ENCODE measurements around the gene AGTR2. TPM values are rescaled to one million over a fixed set of nuclear protein-coding genes. Genes with fewer than 3 reads are reported as not detected.

The AGTR2 gene
- total RNA-seq, 1 donor from 2014 or later = not detected

- Histone ChIP-seq H3K4me3 (no peak overlapping the region), H3K4me1 (no peaks in the 10 kb centered on the region), H3K36me3 (no peaks in the 10 kb centered on the region), H3K27me3 (no peaks in the 10 kb centered on the region), H3K9me3 (no peaks in the 10 kb centered on the region), H3K27ac (no peak overlapping the region)
- no peak for DNase-seq (ENCODE audit: extremely low spot score in 2 of 2)
- intact Hi-C loops (cut with DNase I) = no loop called here
- TF ChIP-seq CTCF (IDR thresholded peaks at IDR 0.05) = no peak
- TF ChIP-seq POLR2AphosphoS5 (IDR thresholded peaks at IDR 0.05; ENCODE audit: insufficient read depth in 1 of 2, low read depth in 1 of 2) = no peak
- TF ChIP-seq POLR2A (IDR thresholded peaks at IDR 0.05) = no peak
These were observed 10.8 kb downstream of the AGTR2 start for GRCh38 chrX:116181300-116181699.

- no peaks in the 10 kb centered on the region for H3K36me3 ChIP-seq
- no peak overlapping the region for H3K27ac ChIP-seq
- no peak for TF ChIP-seq CTCF (IDR thresholded peaks at IDR 0.05)
- TF ChIP-seq POLR2AphosphoS5 (IDR thresholded peaks at IDR 0.05; ENCODE audit: insufficient read depth in 1 of 2, low read depth in 1 of 2) = no peak
- no peak for TF ChIP-seq POLR2A (IDR thresholded peaks at IDR 0.05)
- intact Hi-C loops (cut with DNase I) = no loop called here
- no peak for DNase-seq (ENCODE audit: extremely low spot score in 2 of 2)
- H3K4me1 ChIP-seq = no peaks in the 10 kb centered on the region
- H3K4me3 ChIP-seq = no peak overlapping the region
- H3K27me3 ChIP-seq = no peaks in the 10 kb centered on the region
- no peaks in the 10 kb centered on the region for H3K9me3 ChIP-seq
These were observed 14.6 kb downstream of the AGTR2 start for GRCh38 chrX:116185163-116185562.

- TF ChIP-seq CTCF (IDR thresholded peaks at IDR 0.05) (no peak), POLR2AphosphoS5 (IDR thresholded peaks at IDR 0.05; ENCODE audit: insufficient read depth in 1 of 2, low read depth in 1 of 2) (no peak), POLR2A (IDR thresholded peaks at IDR 0.05) (no peak)
- no peaks in the 10 kb centered on the region for H3K4me1 ChIP-seq
- H3K4me3 ChIP-seq = no peak overlapping the region
- H3K36me3 ChIP-seq = no peaks in the 10 kb centered on the region
- no peak overlapping the region for H3K27ac ChIP-seq
- no peaks in the 10 kb centered on the region for H3K27me3 ChIP-seq
- intact Hi-C loops (cut with DNase I) = no loop called here
- H3K9me3 ChIP-seq = no peaks in the 10 kb centered on the region
- DNase-seq (ENCODE audit: extremely low spot score in 2 of 2) = no peak
These were observed 24.1 kb downstream of the AGTR2 start for GRCh38 chrX:116194649-116195048.

GRCh38 chrX:116198235-116198634 is 27.7 kb downstream of the AGTR2 start:
- Histone ChIP-seq H3K36me3 (no peaks in the 10 kb centered on the region), H3K4me3 (no peak overlapping the region), H3K27me3 (no peaks in the 10 kb centered on the region), H3K4me1 (no peaks in the 10 kb centered on the region), H3K9me3 (no peaks in the 10 kb centered on the region), H3K27ac (no peak overlapping the region)
- TF ChIP-seq POLR2AphosphoS5 (IDR thresholded peaks at IDR 0.05; ENCODE audit: insufficient read depth in 1 of 2, low read depth in 1 of 2) (no peak), CTCF (IDR thresholded peaks at IDR 0.05) (no peak), POLR2A (IDR thresholded peaks at IDR 0.05) (no peak)
- intact Hi-C loops (cut with DNase I) = no loop called here
- no peak for DNase-seq (ENCODE audit: extremely low spot score in 2 of 2)

GRCh38 chrX:116198810-116199209 is 28.3 kb downstream of the AGTR2 start:
- Histone ChIP-seq H3K27ac (no peak overlapping the region), H3K4me3 (no peak overlapping the region), H3K4me1 (no peaks in the 10 kb centered on the region), H3K27me3 (no peaks in the 10 kb centered on the region), H3K9me3 (no peaks in the 10 kb centered on the region), H3K36me3 (no peaks in the 10 kb centered on the region)
- intact Hi-C loops (cut with DNase I) = no loop called here
- no peak for DNase-seq (ENCODE audit: extremely low spot score in 2 of 2)
- TF ChIP-seq POLR2A (IDR thresholded peaks at IDR 0.05) (no peak), CTCF (IDR thresholded peaks at IDR 0.05) (no peak), POLR2AphosphoS5 (IDR thresholded peaks at IDR 0.05; ENCODE audit: insufficient read depth in 1 of 2, low read depth in 1 of 2) (no peak)
